WERI-Rb-1 (cell line): Measurements from ENCODE around the gene ZNF586.
"Not testable (repeated sequence)": the region's sequence is repeated elsewhere in the genome, so short reads cannot be mapped to it uniquely, and the experiment has no call there.

Experiments used
- DNase-seq: peaks from one replicate; pipeline ENCODE4 v3.0.0-alpha.2; 2020
- H3K27ac ChIP-seq: fragments of 250-450 bp; sonication (Bioruptor Pico); 2 replicates; pipeline ENCODE4 v1.5.1; 2020; ENCODE audit warnings: mild to moderate bottlenecking, moderate library complexity
- H3K27me3 ChIP-seq: fragments of 250-450 bp; sonication (Bioruptor Pico); 2 replicates; pipeline ENCODE4 v1.5.1; 2021; ENCODE audit warnings: mild to moderate bottlenecking, low read depth, moderate library complexity; ENCODE audit not compliant: insufficient read depth, severe bottlenecking
- H3K36me3 ChIP-seq: fragments of 250-450 bp; sonication (Bioruptor Pico); 2 replicates; pipeline ENCODE4 v1.5.1; 2020; ENCODE audit warnings: mild to moderate bottlenecking, moderate library complexity
- H3K4me3 ChIP-seq: 2 replicates; pipeline ENCODE4 v1.5.1; 2011; ENCODE audit warnings: low read depth, mild to moderate bottlenecking, control low read depth, low read length
- H3K9me3 ChIP-seq: fragments of 250-450 bp; sonication (Bioruptor Pico); 2 replicates; pipeline ENCODE4 v1.5.1; 2021; ENCODE audit warnings: mild to moderate bottlenecking, moderate library complexity; ENCODE audit not compliant: severe bottlenecking
- TF ChIP-seq, protein P1 (sequence below): IDR thresholded peaks from 2 replicates; pipeline ENCODE4 v1.5.1; 2011; ENCODE audit warnings: low read depth, mild to moderate bottlenecking, control low read depth, inconsistent platforms, low read length

ZNF586 gene

DNA sequence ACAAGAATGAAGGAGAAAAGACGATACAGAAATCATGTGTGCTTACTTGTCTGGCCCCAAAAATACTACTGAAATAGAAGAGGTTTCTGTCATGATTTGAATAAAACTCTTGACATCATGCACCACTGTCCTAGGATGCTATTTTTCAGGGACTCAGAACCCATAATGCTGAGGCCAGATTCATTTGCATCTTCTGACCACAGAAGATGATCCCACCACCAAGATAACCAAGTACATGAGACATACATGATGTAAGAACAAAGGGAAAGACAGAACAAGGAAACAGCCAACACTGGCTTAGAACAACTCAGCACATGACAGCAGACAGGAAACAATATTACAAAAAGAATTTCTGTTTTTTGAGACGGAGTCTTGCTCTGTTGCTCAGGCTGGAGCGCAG is 42.8 kb downstream of the ZNF586 start:
- peaks cover 37% of the 10 kb centered on the region for H3K36me3 ChIP-seq
- H3K4me3 ChIP-seq = no peak overlapping the region
- no peak overlapping the region for H3K27ac ChIP-seq
- no peaks in the 10 kb centered on the region for H3K27me3 ChIP-seq
- TF ChIP-seq, protein P1, sequence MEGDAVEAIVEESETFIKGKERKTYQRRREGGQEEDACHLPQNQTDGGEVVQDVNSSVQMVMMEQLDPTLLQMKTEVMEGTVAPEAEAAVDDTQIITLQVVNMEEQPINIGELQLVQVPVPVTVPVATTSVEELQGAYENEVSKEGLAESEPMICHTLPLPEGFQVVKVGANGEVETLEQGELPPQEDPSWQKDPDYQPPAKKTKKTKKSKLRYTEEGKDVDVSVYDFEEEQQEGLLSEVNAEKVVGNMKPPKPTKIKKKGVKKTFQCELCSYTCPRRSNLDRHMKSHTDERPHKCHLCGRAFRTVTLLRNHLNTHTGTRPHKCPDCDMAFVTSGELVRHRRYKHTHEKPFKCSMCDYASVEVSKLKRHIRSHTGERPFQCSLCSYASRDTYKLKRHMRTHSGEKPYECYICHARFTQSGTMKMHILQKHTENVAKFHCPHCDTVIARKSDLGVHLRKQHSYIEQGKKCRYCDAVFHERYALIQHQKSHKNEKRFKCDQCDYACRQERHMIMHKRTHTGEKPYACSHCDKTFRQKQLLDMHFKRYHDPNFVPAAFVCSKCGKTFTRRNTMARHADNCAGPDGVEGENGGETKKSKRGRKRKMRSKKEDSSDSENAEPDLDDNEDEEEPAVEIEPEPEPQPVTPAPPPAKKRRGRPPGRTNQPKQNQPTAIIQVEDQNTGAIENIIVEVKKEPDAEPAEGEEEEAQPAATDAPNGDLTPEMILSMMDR = no peak
- DNase-seq = no peak
- no peaks in the 10 kb centered on the region for H3K9me3 ChIP-seq

GRCh38 chr19:57812975-57813820 is 43.7 kb downstream of the ZNF586 start:
- H3K36me3 ChIP-seq = peaks cover 29% of the 10 kb centered on the region
- DNase-seq, H3K9me3 ChIP-seq, H3K27me3 ChIP-seq, H3K27ac ChIP-seq, H3K4me3 ChIP-seq: not testable (repeated sequence)

DNA sequence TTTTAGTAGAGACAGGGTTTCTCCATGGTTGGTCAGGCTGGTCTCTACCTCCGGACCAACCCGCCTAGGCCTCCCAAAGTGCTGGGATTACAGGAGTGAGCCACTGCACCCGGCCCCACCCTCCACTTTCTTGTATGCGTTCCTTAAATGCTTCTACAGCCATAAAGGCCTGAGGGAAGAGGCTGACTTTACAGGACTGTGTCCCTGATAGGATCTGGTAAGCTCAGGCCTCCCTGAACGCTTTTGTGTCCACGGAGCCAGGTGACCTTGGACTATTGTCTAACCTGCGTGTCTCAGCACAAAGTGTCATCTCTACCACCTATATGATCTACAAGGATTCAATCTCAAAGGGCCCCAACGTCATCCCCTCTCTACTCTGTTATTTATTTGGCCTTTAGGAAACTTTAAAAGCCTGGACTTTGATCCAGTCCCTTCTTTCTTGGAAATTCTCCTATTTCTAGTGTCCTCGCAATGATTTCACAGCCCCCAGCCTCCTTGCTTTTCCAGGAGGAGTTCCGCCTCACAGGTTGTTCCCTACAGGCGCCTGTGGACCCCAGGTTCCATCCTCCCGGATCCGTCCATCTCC is 44.5 kb downstream of the ZNF586 start:
- H3K27ac ChIP-seq = peak overlapping the region; percentile 61
- no peaks in the 10 kb centered on the region for H3K27me3 ChIP-seq
- TF ChIP-seq, protein P1 = no peak
- peak overlapping the region; percentile 93 for H3K4me3 ChIP-seq
- peaks cover 25% of the 10 kb centered on the region for H3K36me3 ChIP-seq
- DNase-seq = no peak
- no peaks in the 10 kb centered on the region for H3K9me3 ChIP-seq

- Histone ChIP-seq H3K27me3 (no peaks in the 10 kb centered on the region), H3K9me3 (no peaks in the 10 kb centered on the region), H3K4me3 (peak within 1 kb of the TSS; percentile 93), H3K36me3 (peaks cover 23% of the 10 kb centered on the region), H3K27ac (peak within 1 kb of the TSS; percentile 61)
- TF ChIP-seq, protein P1 = no peak
- DNase-seq = peak; percentile 86
These were observed 45.2 kb downstream of the ZNF586 start, which contains the start of gene ZNF552 for GRCh38 chr19:57814505-57815246. Gene ZNF552, minus strand, starts transcription at chr19:57814913. Its CDS starts 170 bp downstream, at chr19:57814743.

GRCh38 chr19:57815247-57816075 is 46.0 kb downstream of the ZNF586 start:
- DNase-seq = no peak
- Histone ChIP-seq H3K27me3 (no peaks in the 10 kb centered on the region), H3K4me3 (no peak overlapping the region; the same call in 1 of the 2 replicates), H3K27ac (peak overlapping the region; percentile 21; the same call in 1 of the 2 replicates), H3K9me3 (no peaks in the 10 kb centered on the region), H3K36me3 (peaks cover 19% of the 10 kb centered on the region)
- TF ChIP-seq, protein P1 = no peak
